GM13976 (cell line): ENCODE results near the gene RUFY1.

Experiments
- DNase-seq: peaks from one replicate; pipeline ENCODE4 v3.0.0; 2012; ENCODE audit warnings: low spot score
- in situ Hi-C: fragments of 300-500 bp; cut with MboI; formaldehyde crosslinking; loops from one replicate; pipeline ENCODE4 v1.12.0; 2022; ENCODE audit warnings: low sequenced_read_pairs, mixed read lengths, inconsistent platforms; ENCODE audit not compliant: unreplicated experiment
- TF ChIP-seq, protein P1 (sequence below): IDR thresholded peaks from 2 replicates; pipeline ENCODE4 v1.5.1; 2012; ENCODE audit warnings: borderline replicate concordance, mild to moderate bottlenecking; ENCODE audit not compliant: insufficient read depth; ENCODE audit errors: extremely low read depth, missing control alignments, control extremely low read depth

The RUFY1 gene

DNA sequence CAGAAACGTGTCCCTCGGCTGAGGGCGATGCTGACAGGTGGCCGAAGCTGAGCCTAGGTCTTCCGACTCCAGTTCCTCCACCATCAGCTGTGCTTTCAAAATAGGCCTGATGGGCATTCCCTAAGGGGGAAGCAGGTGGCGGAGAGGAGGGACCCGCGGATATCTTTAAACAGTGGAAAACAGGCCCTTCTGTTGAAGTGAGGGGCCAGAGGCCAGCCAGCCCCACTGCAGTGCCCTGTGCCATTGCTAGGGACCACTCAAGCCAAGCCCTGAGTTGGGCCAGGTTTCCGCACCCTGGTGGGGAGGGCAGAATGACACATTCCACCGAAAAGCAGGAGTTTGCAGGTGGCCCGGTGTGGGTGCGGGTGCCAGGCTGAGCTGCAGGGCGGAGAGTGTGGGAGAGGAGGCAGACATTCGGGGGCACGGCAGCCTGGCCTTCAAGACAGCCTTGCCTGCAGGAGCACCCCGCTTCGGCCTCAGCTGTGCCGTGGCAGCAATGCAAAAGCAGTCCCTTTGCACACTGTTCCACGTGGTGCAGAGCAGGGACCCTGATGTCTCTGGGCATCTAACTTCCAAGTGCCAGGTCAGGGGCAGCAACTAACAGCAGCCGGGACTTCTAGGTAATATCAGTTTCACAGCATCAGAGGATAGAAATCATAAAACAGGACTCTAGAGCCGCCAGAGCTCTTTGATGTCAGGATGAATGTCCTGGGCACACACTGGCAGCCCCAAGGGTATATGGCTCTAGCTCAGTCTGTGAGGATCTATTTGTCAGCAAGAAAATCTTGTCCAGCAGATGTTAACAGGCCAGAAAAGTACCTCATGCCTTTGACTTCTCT lies 55.9 kb downstream of the RUFY1 start:
- no peak for DNase-seq
- in situ Hi-C loops: no loop called here
- TF ChIP-seq, protein P1, sequence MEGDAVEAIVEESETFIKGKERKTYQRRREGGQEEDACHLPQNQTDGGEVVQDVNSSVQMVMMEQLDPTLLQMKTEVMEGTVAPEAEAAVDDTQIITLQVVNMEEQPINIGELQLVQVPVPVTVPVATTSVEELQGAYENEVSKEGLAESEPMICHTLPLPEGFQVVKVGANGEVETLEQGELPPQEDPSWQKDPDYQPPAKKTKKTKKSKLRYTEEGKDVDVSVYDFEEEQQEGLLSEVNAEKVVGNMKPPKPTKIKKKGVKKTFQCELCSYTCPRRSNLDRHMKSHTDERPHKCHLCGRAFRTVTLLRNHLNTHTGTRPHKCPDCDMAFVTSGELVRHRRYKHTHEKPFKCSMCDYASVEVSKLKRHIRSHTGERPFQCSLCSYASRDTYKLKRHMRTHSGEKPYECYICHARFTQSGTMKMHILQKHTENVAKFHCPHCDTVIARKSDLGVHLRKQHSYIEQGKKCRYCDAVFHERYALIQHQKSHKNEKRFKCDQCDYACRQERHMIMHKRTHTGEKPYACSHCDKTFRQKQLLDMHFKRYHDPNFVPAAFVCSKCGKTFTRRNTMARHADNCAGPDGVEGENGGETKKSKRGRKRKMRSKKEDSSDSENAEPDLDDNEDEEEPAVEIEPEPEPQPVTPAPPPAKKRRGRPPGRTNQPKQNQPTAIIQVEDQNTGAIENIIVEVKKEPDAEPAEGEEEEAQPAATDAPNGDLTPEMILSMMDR: no peak

DNA sequence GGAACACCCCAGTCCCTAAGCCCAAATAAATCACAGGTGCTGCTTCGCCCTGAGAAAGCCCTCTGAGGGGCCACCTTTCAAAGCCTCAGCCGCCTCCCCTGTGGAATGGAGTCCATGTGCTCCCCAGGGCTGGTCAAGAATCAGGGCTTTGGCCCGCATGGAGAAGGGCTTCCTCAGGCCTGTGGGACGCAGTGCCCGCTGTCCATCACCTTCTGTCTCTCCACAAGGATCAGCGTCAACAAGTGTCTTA lies 56.5 kb downstream of the RUFY1 start:
- in situ Hi-C loops: no loop called here
- TF ChIP-seq, protein P1: no peak
- DNase-seq: no peak

DNA sequence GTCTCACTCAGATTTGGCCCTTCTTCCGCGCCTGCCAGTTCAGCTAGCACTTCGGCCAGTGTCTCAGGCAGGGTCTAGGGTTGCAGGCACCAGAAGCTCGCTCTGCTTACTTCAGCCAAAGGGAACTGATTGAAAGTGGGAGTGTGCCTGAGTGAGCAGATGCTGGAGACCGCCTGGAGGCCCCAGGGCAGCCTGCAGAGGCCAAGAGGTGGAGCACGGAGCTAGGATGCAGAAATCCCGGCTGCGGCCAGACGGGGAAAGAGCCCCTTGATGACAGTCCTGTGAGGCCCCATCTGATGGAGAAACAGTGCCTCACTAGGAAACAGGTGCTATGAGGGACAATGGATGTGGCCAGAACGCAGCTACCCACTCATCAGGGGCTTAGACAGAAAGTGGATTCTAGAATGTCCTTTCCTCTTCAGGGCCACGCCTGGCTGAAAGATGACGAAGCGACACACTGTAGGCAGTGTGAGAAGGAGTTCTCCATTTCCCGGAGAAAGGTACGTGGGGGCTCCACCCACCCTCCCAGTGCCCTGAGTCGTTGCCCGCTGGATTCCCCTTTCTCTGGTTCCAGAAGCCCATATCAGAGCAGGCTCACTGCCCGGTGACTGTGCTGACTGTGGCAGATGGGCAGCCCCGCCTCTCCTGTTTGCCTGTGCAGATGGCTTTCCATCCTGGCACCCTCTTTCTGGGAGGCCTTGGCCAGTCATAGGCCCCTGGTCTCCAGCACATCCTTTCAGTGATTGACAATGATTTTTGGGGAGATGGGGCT lies 57.0 kb downstream of the RUFY1 start:
- in situ Hi-C loops: no loop called here
- DNase-seq: no peak
- TF ChIP-seq, protein P1: no peak

DNA sequence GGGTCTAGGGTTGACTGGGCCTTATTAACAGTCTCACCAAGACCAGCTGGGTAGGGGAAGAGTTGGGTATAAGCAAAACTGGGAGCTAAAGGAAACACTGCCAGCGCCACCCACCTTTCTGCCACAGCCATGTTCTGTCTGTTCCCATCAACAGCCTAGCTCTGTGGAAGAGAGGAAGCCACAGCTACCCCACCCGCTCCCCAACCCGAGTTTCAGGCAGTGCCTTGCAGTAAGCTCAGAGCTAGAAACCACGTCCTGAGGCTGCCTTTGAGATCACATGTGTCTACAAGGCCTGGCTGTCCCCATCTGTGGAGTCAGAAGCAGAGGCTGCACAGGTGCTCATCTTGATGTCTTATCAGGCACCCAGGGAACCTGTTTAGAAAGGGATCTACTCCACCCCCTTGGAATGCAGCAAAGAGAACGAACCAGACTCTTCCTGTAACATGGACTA lies 57.8 kb downstream of the RUFY1 start:
- no peak for DNase-seq
- TF ChIP-seq, protein P1: no peak
- in situ Hi-C loops: no loop called here

DNA sequence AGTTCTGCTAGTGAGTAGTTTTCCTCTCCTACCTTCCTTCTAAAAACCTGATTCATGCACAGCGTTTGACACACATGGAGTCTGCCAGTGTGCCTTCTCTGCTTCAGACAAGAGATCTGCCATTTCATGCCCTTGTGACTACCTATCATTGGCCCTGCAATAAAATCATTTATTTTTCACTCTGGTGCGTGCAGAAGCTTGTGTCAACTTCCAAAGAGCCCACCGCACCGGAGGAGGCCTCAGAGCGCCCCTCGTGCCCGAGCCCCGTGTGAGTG lies 59.4 kb downstream of the RUFY1 start:
- in situ Hi-C loops: no loop called here
- no peak for DNase-seq
- TF ChIP-seq, protein P1: no peak

DNA sequence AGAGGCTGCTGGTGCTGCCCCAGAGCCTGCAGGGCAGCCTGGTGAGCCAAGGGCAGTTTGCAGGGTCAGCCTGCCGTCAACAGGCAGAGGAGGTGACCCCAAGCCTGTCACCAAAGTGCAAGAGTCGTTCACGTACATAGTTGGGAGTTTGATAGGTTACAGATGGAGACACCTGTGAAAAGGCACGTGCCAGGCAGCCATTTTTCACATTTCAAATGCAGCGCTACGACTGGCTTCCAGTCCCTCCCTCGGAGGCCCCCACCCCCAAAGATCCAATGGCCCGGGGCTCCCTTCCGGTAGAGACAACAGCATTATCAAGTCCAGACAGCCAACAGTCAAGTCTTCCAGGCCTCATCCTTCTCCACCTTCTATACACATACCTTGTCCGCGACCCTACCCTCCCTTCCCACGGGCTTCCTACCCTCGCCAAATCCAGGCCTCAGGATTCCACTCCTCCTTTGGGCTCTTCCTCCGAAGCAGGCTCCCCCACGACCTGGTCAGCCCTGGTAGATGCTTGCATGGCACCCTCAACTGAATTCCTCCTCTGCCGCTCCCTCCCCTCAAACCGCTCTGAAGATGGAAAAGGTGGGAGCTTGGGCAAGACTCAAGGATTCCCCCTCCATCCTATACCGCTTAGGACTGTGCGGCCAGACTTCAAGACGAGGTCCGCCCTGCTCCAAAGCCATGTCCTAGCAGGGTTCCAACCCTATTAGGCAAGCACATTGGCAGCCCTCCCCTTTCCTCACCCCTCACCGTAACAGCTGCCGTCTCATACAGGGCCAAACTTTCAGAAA lies 60.0 kb downstream of the RUFY1 start:
- in situ Hi-C loops: no loop called here
- TF ChIP-seq, protein P1: no peak
- no peak for DNase-seq
